ENCODE data around the gene CXCR6.

Gene CXCR6

DNA sequence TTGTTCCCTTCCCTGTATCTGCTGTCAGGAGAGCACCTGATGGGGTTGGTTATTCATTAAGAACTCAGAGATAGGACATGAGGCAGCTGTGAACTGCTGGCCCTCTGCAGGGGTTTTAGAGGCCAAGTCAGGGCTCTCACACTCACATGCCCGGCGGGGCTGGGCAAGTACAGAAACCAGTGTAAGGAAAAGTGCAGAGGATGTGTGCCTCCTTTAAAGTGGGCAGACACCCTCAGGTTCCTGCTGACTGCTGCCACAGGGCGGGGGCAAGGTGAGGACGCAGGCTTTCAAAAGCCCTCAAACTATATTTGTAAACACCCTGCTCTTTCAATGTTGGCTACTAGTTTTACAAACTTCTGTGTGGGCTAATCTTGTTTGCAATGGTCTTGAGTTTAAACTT, 22.4 kb downstream of the CXCR6 start:
- TF ChIP-seq, protein P1, sequence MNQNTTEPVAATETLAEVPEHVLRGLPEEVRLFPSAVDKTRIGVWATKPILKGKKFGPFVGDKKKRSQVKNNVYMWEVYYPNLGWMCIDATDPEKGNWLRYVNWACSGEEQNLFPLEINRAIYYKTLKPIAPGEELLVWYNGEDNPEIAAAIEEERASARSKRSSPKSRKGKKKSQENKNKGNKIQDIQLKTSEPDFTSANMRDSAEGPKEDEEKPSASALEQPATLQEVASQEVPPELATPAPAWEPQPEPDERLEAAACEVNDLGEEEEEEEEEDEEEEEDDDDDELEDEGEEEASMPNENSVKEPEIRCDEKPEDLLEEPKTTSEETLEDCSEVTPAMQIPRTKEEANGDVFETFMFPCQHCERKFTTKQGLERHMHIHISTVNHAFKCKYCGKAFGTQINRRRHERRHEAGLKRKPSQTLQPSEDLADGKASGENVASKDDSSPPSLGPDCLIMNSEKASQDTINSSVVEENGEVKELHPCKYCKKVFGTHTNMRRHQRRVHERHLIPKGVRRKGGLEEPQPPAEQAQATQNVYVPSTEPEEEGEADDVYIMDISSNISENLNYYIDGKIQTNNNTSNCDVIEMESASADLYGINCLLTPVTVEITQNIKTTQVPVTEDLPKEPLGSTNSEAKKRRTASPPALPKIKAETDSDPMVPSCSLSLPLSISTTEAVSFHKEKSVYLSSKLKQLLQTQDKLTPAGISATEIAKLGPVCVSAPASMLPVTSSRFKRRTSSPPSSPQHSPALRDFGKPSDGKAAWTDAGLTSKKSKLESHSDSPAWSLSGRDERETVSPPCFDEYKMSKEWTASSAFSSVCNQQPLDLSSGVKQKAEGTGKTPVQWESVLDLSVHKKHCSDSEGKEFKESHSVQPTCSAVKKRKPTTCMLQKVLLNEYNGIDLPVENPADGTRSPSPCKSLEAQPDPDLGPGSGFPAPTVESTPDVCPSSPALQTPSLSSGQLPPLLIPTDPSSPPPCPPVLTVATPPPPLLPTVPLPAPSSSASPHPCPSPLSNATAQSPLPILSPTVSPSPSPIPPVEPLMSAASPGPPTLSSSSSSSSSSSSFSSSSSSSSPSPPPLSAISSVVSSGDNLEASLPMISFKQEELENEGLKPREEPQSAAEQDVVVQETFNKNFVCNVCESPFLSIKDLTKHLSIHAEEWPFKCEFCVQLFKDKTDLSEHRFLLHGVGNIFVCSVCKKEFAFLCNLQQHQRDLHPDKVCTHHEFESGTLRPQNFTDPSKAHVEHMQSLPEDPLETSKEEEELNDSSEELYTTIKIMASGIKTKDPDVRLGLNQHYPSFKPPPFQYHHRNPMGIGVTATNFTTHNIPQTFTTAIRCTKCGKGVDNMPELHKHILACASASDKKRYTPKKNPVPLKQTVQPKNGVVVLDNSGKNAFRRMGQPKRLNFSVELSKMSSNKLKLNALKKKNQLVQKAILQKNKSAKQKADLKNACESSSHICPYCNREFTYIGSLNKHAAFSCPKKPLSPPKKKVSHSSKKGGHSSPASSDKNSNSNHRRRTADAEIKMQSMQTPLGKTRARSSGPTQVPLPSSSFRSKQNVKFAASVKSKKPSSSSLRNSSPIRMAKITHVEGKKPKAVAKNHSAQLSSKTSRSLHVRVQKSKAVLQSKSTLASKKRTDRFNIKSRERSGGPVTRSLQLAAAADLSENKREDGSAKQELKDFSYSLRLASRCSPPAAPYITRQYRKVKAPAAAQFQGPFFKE (tag by site-specific recombination; IDR thresholded peaks at IDR 0.05; ENCODE audit: borderline replicate concordance), result no peak
- TF ChIP-seq ZNF521 (tag by site-specific recombination; IDR thresholded peaks at IDR 0.05) (no peak), GFI1B (tag by site-specific recombination; IDR thresholded peaks at IDR 0.05) (no peak), ZBTB20 (tag by site-specific recombination; IDR thresholded peaks at IDR 0.05) (no peak), KLF10 (tag by site-specific recombination; IDR thresholded peaks at IDR 0.05) (no peak), ZNF394 (tag by site-specific recombination; IDR thresholded peaks at IDR 0.05; ENCODE audit: borderline replicate concordance) (no peak), SP2 (tag by site-specific recombination; IDR thresholded peaks at IDR 0.05) (no peak), BCL11A (tag by site-specific recombination; IDR thresholded peaks at IDR 0.05; ENCODE audit: low read depth) (no peak), ZNF37A (tag by site-specific recombination; IDR thresholded peaks at IDR 0.05) (no peak), SCRT2 (tag by site-specific recombination; IDR thresholded peaks at IDR 0.05) (no peak), MYNN (tag by site-specific recombination; IDR thresholded peaks at IDR 0.05; ENCODE audit: borderline replicate concordance) (no peak), ZNF629 (tag by site-specific recombination; IDR thresholded peaks at IDR 0.05) (no peak), KLF16 (tag by site-specific recombination; IDR thresholded peaks at IDR 0.05) (no peak), GLI2 (tag by site-specific recombination; IDR thresholded peaks at IDR 0.05; ENCODE audit: borderline replicate concordance, low read depth) (no peak), ZNF510 (tag by site-specific recombination; IDR thresholded peaks at IDR 0.05; ENCODE audit: insufficient replicate concordance) (no peak)
- TF ChIP-seq, protein P2, sequence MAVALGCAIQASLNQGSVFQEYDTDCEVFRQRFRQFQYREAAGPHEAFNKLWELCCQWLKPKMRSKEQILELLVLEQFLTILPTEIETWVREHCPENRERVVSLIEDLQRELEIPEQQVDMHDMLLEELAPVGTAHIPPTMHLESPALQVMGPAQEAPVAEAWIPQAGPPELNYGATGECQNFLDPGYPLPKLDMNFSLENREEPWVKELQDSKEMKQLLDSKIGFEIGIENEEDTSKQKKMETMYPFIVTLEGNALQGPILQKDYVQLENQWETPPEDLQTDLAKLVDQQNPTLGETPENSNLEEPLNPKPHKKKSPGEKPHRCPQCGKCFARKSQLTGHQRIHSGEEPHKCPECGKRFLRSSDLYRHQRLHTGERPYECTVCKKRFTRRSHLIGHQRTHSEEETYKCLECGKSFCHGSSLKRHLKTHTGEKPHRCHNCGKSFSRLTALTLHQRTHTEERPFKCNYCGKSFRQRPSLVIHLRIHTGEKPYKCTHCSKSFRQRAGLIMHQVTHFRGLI (tag by site-specific recombination; IDR thresholded peaks at IDR 0.05), result no peak
- TF ChIP-seq, protein P3, sequence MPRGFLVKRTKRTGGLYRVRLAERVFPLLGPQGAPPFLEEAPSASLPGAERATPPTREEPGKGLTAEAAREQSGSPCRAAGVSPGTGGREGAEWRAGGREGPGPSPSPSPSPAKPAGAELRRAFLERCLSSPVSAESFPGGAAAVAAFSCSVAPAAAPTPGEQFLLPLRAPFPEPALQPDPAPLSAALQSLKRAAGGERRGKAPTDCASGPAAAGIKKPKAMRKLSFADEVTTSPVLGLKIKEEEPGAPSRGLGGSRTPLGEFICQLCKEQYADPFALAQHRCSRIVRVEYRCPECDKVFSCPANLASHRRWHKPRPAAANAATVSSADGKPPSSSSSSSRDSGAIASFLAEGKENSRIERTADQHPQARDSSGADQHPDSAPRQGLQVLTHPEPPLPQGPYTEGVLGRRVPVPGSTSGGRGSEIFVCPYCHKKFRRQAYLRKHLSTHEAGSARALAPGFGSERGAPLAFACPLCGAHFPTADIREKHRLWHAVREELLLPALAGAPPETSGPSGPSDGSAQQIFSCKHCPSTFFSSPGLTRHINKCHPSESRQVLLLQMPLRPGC (tag by site-specific recombination; IDR thresholded peaks at IDR 0.05), result no peak
- TF ChIP-seq, protein P4, sequence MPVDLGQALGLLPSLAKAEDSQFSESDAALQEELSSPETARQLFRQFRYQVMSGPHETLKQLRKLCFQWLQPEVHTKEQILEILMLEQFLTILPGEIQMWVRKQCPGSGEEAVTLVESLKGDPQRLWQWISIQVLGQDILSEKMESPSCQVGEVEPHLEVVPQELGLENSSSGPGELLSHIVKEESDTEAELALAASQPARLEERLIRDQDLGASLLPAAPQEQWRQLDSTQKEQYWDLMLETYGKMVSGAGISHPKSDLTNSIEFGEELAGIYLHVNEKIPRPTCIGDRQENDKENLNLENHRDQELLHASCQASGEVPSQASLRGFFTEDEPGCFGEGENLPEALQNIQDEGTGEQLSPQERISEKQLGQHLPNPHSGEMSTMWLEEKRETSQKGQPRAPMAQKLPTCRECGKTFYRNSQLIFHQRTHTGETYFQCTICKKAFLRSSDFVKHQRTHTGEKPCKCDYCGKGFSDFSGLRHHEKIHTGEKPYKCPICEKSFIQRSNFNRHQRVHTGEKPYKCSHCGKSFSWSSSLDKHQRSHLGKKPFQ (tag by site-specific recombination; IDR thresholded peaks at IDR 0.05), result no peak
- TF ChIP-seq, protein P5, sequence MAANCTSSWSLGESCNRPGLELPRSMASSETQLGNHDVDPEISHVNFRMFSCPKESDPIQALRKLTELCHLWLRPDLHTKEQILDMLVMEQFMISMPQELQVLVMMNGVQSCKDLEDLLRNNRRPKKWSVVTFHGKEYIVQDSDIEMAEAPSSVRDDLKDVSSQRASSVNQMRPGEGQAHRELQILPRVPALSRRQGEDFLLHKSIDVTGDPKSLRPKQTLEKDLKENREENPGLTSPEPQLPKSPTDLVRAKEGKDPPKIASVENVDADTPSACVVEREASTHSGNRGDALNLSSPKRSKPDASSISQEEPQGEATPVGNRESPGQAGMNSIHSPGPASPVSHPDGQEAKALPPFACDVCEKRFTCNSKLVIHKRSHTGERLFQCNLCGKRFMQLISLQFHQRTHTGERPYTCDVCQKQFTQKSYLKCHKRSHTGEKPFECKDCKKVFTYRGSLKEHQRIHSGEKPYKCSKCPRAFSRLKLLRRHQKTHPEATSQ (tag by site-specific recombination; IDR thresholded peaks at IDR 0.05), result no peak
- TF ChIP-seq, protein P6, sequence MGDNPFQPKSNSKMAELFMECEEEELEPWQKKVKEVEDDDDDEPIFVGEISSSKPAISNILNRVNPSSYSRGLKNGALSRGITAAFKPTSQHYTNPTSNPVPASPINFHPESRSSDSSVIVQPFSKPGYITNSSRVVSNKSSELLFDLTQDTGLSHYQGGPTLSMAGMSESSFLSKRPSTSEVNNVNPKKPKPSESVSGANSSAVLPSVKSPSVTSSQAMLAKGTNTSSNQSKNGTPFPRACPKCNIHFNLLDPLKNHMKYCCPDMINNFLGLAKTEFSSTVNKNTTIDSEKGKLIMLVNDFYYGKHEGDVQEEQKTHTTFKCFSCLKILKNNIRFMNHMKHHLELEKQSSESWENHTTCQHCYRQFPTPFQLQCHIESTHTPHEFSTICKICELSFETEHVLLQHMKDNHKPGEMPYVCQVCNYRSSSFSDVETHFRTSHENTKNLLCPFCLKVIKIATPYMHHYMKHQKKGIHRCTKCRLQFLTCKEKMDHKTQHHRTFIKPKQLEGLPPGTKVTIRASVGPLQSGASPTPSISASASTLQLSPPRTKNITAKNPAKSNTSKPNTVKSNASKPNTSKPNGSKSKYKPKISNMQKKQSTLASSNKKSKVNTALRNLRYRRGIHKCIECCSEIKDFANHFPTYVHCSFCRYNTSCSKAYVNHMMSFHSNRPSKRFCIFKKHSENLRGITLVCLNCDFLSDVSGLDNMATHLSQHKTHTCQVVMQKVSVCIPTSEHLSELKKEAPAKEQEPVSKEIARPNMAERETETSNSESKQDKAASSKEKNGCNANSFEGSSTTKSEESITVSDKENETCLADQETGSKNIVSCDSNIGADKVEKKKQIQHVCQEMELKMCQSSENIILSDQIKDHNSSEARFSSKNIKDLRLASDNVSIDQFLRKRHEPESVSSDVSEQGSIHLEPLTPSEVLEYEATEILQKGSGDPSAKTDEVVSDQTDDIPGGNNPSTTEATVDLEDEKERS (tag by site-specific recombination; IDR thresholded peaks at IDR 0.05), result no peak
- Histone ChIP-seq H3K4me3 (ENCODE audit: low read depth, low read length) (no peak overlapping the region), H3K27ac (ENCODE audit: extremely low read depth, low read depth, low read length) (no peak overlapping the region), H3K36me3 (ENCODE audit: control insufficient read depth in 2 of 2, insufficient read depth in 1 of 2, low read length in 2 of 2) (peaks cover 9 to 100% of the 10 kb centered on the region in 2 experiments; a peak in 2 of 3 replicates), H3K9me3 (ENCODE audit: control insufficient read depth, insufficient read depth, low read depth, low read length) (no peaks in the 10 kb centered on the region), H3K4me1 (ENCODE audit: control insufficient read depth, insufficient read depth, low read length) (no peaks in the 10 kb centered on the region)
- ChIA-PET POLR2A (no interaction called here), CTCF (interaction anchor here (0.6 kb wide), 2 partner anchors 151 to 277 kb away, joined by 3 read pairs; partner anchors contain the start of gene CCR3)
